Trophoblast cell (in vitro differentiated cells and primary cell): ENCODE results near the gene CD47.
A peak's percentile ranks its signal among the peaks of the same experiment; 100 is the strongest.

Experiments
- DNase-seq, 2 donors: peaks; one replicate each; pipeline ENCODE4 v3.0.0-alpha.2; 2016
- H2AFZ ChIP-seq: 2 replicates; pipeline ENCODE4 v1.6.1; 2013; ENCODE audit warnings: low read length, moderate library complexity, mild to moderate bottlenecking; ENCODE audit not compliant: insufficient read depth, poor library complexity
- H2AK5ac ChIP-seq: 2 replicates; pipeline ENCODE4 v1.6.1; 2013; ENCODE audit warnings: mild to moderate bottlenecking, low read length
- H2BK120ac ChIP-seq: 2 replicates; pipeline ENCODE4 v1.6.1; 2013; ENCODE audit warnings: low read length, mild to moderate bottlenecking, moderate library complexity; ENCODE audit not compliant: insufficient read depth, poor library complexity
- H2BK12ac ChIP-seq: 2 replicates; pipeline ENCODE4 v1.6.1; 2013; ENCODE audit warnings: mild to moderate bottlenecking, low read length, moderate library complexity
- H2BK5ac ChIP-seq: 2 replicates; pipeline ENCODE4 v1.6.1; 2013; ENCODE audit warnings: low read length, low read depth, moderate library complexity, mild to moderate bottlenecking; ENCODE audit not compliant: poor library complexity
- H3K14ac ChIP-seq: 2 replicates; pipeline ENCODE4 v1.6.1; 2013; ENCODE audit warnings: mild to moderate bottlenecking, low read length
- H3K18ac ChIP-seq: 2 replicates; pipeline ENCODE4 v1.6.1; 2013; ENCODE audit warnings: mild to moderate bottlenecking, low read length
- H3K23ac ChIP-seq: 2 replicates; pipeline ENCODE4 v1.6.1; 2013; ENCODE audit warnings: low read length
- H3K27ac ChIP-seq: 2 replicates; pipeline ENCODE4 v1.5.1; 2013; ENCODE audit warnings: low read depth, mild to moderate bottlenecking, inconsistent platforms, low read length, moderate library complexity
- H3K27me3 ChIP-seq: 2 replicates; pipeline ENCODE4 v1.6.1; 2013; ENCODE audit warnings: inconsistent platforms, mild to moderate bottlenecking, low read length, moderate library complexity; ENCODE audit not compliant: insufficient read depth
- H3K36me3 ChIP-seq, 2 experiments: 1 replicate in 1 of 2; 2 replicates in 1 of 2; pipeline ENCODE4 v1.6.1; 2013; ENCODE audit warnings: low read length in 2 of 2, mild to moderate bottlenecking in 2 of 2, moderate library complexity in 1 of 2; ENCODE audit not compliant: insufficient read depth in 2 of 2, control insufficient read depth in 1 of 2
- H3K4ac ChIP-seq: 2 replicates; pipeline ENCODE4 v1.6.1; 2013; ENCODE audit warnings: low read depth, mild to moderate bottlenecking, low read length, moderate library complexity
- H3K4me1 ChIP-seq, 2 experiments: 1 replicate in 1 of 2; 2 replicates in 1 of 2; pipeline ENCODE4 v1.6.1; 2013; ENCODE audit warnings: low read length in 2 of 2, mild to moderate bottlenecking in 2 of 2, moderate library complexity in 1 of 2; ENCODE audit not compliant: insufficient read depth in 2 of 2, control insufficient read depth in 1 of 2
- H3K4me2 ChIP-seq: 2 replicates; pipeline ENCODE4 v1.6.1; 2013; ENCODE audit warnings: inconsistent platforms, mild to moderate bottlenecking, low read length, moderate library complexity
- H3K4me3 ChIP-seq: 2 replicates; pipeline ENCODE4 v1.5.1; 2013; ENCODE audit warnings: mild to moderate bottlenecking, low read depth, low read length, inconsistent platforms
- H3K79me1 ChIP-seq: one replicate; pipeline ENCODE4 v1.6.1; 2013; ENCODE audit warnings: low read length
- H3K79me2 ChIP-seq: 2 replicates; pipeline ENCODE4 v1.6.1; 2013; ENCODE audit warnings: low read length, mild to moderate bottlenecking; ENCODE audit not compliant: control insufficient read depth, insufficient read depth, poor library complexity
- H3K9ac ChIP-seq: 2 replicates; pipeline ENCODE4 v1.6.1; 2013; ENCODE audit warnings: mild to moderate bottlenecking, low read length
- H3K9me3 ChIP-seq: 2 replicates; pipeline ENCODE4 v1.6.1; 2013; ENCODE audit warnings: low read depth, mild to moderate bottlenecking, control low read depth, inconsistent platforms, low read length; ENCODE audit not compliant: insufficient read depth
- H4K12ac ChIP-seq: 2 replicates; pipeline ENCODE4 v1.6.1; 2013; ENCODE audit warnings: low read depth, mild to moderate bottlenecking, low read length, moderate library complexity
- H4K8ac ChIP-seq: 2 replicates; pipeline ENCODE4 v1.6.1; 2013; ENCODE audit warnings: low read depth, mild to moderate bottlenecking, low read length, moderate library complexity
- H4K91ac ChIP-seq: one replicate; pipeline ENCODE4 v1.6.1; 2013; ENCODE audit warnings: low read depth, mild to moderate bottlenecking, low read length, moderate library complexity
- WGBS: extraction: QIAGEN DNeasy Blood & Tissue Kit; methylation state at CpG from one replicate; pipeline ENCODE4 v1.1.7; 2013; ENCODE audit warnings: missing lambda C conversion rate; ENCODE audit not compliant: insufficient read length, insufficient coverage; ENCODE audit errors: extremely low coverage; 5-methylcytosine and 5-hydroxymethylcytosine counted together

Gene CD47

DNA sequence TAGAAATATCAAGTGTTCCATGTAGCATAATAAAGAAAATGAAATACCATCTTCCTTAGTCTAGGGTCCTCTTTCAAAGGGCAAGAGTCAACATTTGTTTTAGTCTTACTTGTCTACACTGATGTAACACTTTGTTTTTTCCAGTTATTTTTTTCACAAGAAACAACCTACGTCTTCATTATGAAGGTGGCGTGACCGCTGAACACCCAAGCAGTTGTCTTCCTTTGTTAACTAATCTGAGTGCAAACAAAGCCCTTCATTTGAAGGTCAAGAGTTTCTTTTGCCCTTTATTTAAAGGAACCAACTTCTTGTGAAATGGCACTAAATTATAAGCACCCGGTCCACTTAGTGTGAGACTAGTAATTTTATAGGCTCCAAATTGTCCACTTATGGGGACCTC is 73.2 kb downstream of the CD47 start:
- Histone ChIP-seq H3K4me1 (peaks cover 10% of the 10 kb centered on the region in 2 experiments), H3K14ac (no peak overlapping the region), H3K79me2 (no peaks in the 10 kb centered on the region), H2BK5ac (no peak overlapping the region), H3K9me3 (no peaks in the 10 kb centered on the region), H3K23ac (no peak overlapping the region), H3K27me3 (no peaks in the 10 kb centered on the region), H4K8ac (no peak overlapping the region), H2BK120ac (no peak overlapping the region), H2BK12ac (no peak overlapping the region), H3K27ac (no peak overlapping the region), H3K18ac (no peak overlapping the region), H3K4ac (no peak overlapping the region), H3K79me1 (peaks cover 20% of the 10 kb centered on the region), H4K12ac (no peak overlapping the region), H3K4me2 (no peak overlapping the region), H3K4me3 (no peak overlapping the region), H3K36me3 (no peaks in the 10 kb centered on the region), H2AK5ac (no peak overlapping the region), H4K91ac (no peak overlapping the region), H2AFZ (no peak overlapping the region), H3K9ac (no peak overlapping the region)
- no CpG with 5 or more reads among the region's 4 CpGs for WGBS
- DNase-seq, result no peak

DNA sequence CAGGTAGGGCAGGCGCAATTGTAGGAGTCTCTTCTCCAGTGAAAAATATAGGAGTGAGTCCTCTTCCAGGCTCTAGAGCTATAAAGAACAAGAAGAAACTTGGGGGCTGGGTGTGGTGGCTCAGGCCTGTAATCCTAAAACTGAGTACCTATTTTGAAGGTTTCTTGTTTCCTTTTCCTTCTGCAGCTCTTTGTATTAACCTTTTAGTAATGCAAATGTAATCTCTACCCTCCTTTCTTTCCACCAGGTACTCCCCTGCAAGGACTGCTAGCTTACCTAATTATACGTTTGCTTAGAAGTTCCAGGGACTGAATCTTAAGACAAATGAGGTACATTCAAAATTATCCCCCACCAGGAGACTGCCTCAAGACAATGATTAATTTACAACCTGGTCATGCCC is 75.9 kb downstream of the CD47 start:
- Histone ChIP-seq H3K79me1 (peaks cover 4% of the 10 kb centered on the region), H3K9me3 (no peaks in the 10 kb centered on the region), H3K9ac (no peak overlapping the region), H2AFZ (no peak overlapping the region), H4K8ac (peak overlapping the region; percentile 66), H3K14ac (no peak overlapping the region), H3K18ac (no peak overlapping the region), H4K91ac (peak overlapping the region; percentile 33), H3K79me2 (no peaks in the 10 kb centered on the region), H3K36me3 (no peaks in the 10 kb centered on the region), H3K23ac (no peak overlapping the region), H2AK5ac (peak overlapping the region; percentile 55), H4K12ac (no peak overlapping the region), H3K4me1 (peaks cover 0 to 3% of the 10 kb centered on the region in 2 experiments), H3K4me2 (no peak overlapping the region), H2BK120ac (no peak overlapping the region), H3K27ac (no peak overlapping the region), H3K4me3 (no peak overlapping the region), H3K27me3 (no peaks in the 10 kb centered on the region), H3K4ac (no peak overlapping the region), H2BK5ac (no peak overlapping the region), H2BK12ac (peak overlapping the region; percentile 63)
- no peak for DNase-seq
- no CpG with 5 or more reads among the region's 2 CpGs for WGBS

DNA sequence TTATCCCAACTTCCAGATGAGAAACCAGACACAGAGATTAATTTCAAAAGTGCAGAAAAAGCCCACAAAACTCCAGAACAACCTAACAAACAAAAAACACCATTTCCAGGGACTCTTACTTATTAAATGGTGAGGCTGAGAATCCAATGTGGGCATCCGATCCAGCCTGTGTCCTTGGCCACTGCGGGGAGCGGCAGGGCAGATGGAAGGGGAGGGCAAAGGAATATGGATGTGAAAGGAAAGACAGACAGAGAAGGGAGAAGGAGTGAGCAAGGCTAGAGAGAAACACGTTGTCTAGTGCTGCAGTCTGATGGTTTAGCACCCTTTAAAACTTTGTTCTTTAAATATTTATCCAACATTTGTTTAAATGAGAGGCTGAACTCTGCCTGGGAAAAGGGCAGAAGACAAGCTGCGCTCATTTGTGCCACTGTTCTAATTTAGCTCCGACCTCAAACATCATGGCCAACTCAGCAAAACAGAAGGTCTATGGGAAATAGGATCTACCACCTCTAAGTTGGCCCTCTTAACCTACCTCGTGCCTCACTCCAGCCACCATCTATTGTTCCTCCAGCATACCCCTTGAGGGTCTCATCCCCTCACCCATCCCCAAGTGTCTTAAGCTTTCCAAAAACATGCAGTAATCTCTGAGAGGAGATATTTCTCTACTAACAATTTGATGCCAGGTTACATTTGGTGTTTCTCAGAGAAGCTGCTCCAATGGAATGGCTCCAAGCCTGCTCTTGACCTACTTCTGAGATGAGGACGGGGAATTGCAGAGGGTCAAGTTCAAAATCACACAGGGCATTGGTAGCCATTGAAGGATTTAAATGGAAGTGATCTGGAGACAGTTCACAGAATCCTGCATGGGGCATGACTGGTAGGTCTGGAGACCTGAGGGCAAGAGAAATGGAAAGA is 77.4 kb downstream of the CD47 start:
- H3K27me3 ChIP-seq, result no peaks in the 10 kb centered on the region

DNA sequence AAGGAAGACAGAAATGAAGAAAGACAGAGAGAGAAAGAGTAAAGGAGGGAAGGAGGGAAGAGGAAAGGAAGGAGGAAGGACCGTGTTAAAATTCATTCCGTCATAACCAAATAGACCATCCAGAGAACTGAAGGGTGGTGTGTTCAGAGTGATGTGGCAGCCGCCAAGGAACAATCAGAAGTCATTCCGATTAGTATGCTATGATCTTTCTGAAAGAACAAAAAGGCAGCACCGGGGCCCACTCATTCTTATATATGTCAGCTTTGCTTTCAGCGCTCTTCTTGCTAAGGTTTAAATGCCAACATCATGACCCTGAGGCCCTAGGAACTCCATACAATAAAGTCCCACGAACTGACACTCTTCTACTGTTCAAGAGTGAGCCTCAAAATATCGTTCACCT is 78.5 kb downstream of the CD47 start:
- H3K79me1 ChIP-seq, result peaks cover 9% of the 10 kb centered on the region
- H3K4ac ChIP-seq, result no peak overlapping the region
- H2AK5ac ChIP-seq, result no peak overlapping the region
- no peak overlapping the region for H3K4me2 ChIP-seq
- H3K4me3 ChIP-seq, result no peak overlapping the region
- no peaks in the 10 kb centered on the region for H3K27me3 ChIP-seq
- H2BK12ac ChIP-seq, result no peak overlapping the region
- H2AFZ ChIP-seq, result no peak overlapping the region
- no peaks in the 10 kb centered on the region for H3K9me3 ChIP-seq
- H3K27ac ChIP-seq, result no peak overlapping the region
- no peak overlapping the region for H4K91ac ChIP-seq
- H3K79me2 ChIP-seq, result no peaks in the 10 kb centered on the region
- H3K18ac ChIP-seq, result no peak overlapping the region
- no peaks in the 10 kb centered on the region for H3K36me3 ChIP-seq
- no peak for DNase-seq
- no peak overlapping the region for H4K12ac ChIP-seq
- no peak overlapping the region for H4K8ac ChIP-seq
- H3K9ac ChIP-seq, result no peak overlapping the region
- no peak overlapping the region for H3K23ac ChIP-seq
- no peak overlapping the region for H3K14ac ChIP-seq
- no peak overlapping the region for H2BK5ac ChIP-seq
- no peak overlapping the region for H2BK120ac ChIP-seq
- H3K4me1 ChIP-seq, result peaks cover 5 to 6% of the 10 kb centered on the region in 2 experiments
- WGBS, result no CpG with 5 or more reads among the region's 8 CpGs

More for the DNA sequence above, 77.4 kb downstream of the CD47 start:
- no peak overlapping the region for H4K8ac ChIP-seq
- H3K4me1 ChIP-seq, result peaks cover 5 to 6% of the 10 kb centered on the region in 2 experiments
- H3K79me2 ChIP-seq, result no peaks in the 10 kb centered on the region
- no CpG with 5 or more reads among the region's 8 CpGs for WGBS
- no peaks in the 10 kb centered on the region for H3K9me3 ChIP-seq
- no peak overlapping the region for H2BK5ac ChIP-seq
- H2BK12ac ChIP-seq, result no peak overlapping the region
- H3K18ac ChIP-seq, result no peak overlapping the region
- peak overlapping the region; percentile 10 for H4K91ac ChIP-seq
- no peak for DNase-seq
- no peaks in the 10 kb centered on the region for H3K36me3 ChIP-seq
- no peak overlapping the region for H3K4me2 ChIP-seq
- peaks cover 7% of the 10 kb centered on the region for H3K79me1 ChIP-seq
- no peak overlapping the region for H3K27ac ChIP-seq
- no peak overlapping the region for H3K23ac ChIP-seq
- no peak overlapping the region for H2AK5ac ChIP-seq
- H3K4ac ChIP-seq, result no peak overlapping the region
- no peak overlapping the region for H3K4me3 ChIP-seq
- H3K14ac ChIP-seq, result no peak overlapping the region
- H3K9ac ChIP-seq, result no peak overlapping the region
- no peak overlapping the region for H2BK120ac ChIP-seq
- no peak overlapping the region for H2AFZ ChIP-seq
- no peak overlapping the region for H4K12ac ChIP-seq
